ENCODE data around the gene DMAC1. TPM values are rescaled to one million over a fixed set of nuclear protein-coding genes. Genes with fewer than 3 reads are reported as not detected.

DMAC1 gene
- total RNA-seq, 1 experiment from 2014 or later: 67.3 TPM

DNA sequence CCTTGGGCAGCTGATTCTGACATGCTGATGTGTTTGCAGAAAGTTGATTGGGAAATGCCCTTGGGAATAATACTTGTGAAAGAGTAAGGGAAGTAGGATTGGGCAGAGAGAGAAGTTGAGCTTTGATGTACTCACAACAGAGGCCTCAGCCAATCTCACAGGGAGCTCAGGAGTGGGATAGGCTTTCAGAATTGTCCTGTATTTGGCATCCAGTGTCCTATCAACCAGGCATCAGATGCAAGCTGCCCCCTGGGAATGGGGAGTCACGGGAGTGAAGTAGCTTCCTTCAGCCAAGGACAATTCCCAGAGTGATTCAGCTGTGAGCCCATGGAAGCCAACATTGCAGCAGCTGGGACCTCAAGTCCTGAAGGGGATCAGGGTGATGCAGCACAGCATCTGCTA, 39.6 kb downstream of the DMAC1 start:
- no peak overlapping the region for H3K4me3 Mint-ChIP-seq (ENCODE audit: unreplicated experiment)
- intact Hi-C loops (cut with micrococcal nuclease; ENCODE audit: unreplicated experiment): no loop called here
- BruUV-seq (replicated peaks): no TSS peak

GRCh38 chr9:7756088-7756487, 43.5 kb downstream of the DMAC1 start:
- no peaks in the 10 kb centered on the region for H3K9me3 ChIP-seq
- TF ChIP-seq, protein P1, sequence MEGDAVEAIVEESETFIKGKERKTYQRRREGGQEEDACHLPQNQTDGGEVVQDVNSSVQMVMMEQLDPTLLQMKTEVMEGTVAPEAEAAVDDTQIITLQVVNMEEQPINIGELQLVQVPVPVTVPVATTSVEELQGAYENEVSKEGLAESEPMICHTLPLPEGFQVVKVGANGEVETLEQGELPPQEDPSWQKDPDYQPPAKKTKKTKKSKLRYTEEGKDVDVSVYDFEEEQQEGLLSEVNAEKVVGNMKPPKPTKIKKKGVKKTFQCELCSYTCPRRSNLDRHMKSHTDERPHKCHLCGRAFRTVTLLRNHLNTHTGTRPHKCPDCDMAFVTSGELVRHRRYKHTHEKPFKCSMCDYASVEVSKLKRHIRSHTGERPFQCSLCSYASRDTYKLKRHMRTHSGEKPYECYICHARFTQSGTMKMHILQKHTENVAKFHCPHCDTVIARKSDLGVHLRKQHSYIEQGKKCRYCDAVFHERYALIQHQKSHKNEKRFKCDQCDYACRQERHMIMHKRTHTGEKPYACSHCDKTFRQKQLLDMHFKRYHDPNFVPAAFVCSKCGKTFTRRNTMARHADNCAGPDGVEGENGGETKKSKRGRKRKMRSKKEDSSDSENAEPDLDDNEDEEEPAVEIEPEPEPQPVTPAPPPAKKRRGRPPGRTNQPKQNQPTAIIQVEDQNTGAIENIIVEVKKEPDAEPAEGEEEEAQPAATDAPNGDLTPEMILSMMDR (IDR thresholded peaks at IDR 0.05; ENCODE audit: insufficient read depth in 1 of 2, low read depth in 1 of 2, low read length in 1 of 2, severe bottlenecking in 1 of 2, unreplicated experiment in 1 of 2): no peak
- BruUV-seq (replicated peaks): no TSS peak
- Mint-ChIP-seq H3K4me1 (ENCODE audit: low read depth, unreplicated experiment) (no peaks in the 10 kb centered on the region), H3K36me3 (ENCODE audit: insufficient read depth, unreplicated experiment) (no peaks in the 10 kb centered on the region), H3K9me3 (ENCODE audit: unreplicated experiment) (no peaks in the 10 kb centered on the region), H3K27ac (ENCODE audit: unreplicated experiment) (no peak overlapping the region), H3K4me3 (ENCODE audit: unreplicated experiment) (no peak overlapping the region), H3K27me3 (ENCODE audit: insufficient read depth, unreplicated experiment) (no peaks in the 10 kb centered on the region)
- intact Hi-C loops (cut with micrococcal nuclease; ENCODE audit: unreplicated experiment): no loop called here
- no peaks in the 10 kb centered on the region for H3K27me3 ChIP-seq (replicated peaks; ENCODE audit: control insufficient read depth, insufficient read depth, low read length)
- no peaks in the 10 kb centered on the region for H3K36me3 ChIP-seq (ENCODE audit: control insufficient read depth, insufficient read depth, low read length)
- no peak overlapping the region for H3K4me3 ChIP-seq (ENCODE audit: low read depth, low read length)
- DNase-seq: no peak
- ChIA-PET POLR2A (no interaction called here), CTCF (no interaction called here)
- H3K4me1 ChIP-seq: no peaks in the 10 kb centered on the region

More for the DNA sequence above, 39.6 kb downstream of the DMAC1 start:
- no peaks in the 10 kb centered on the region for H3K4me1 ChIP-seq
- no peaks in the 10 kb centered on the region for H3K9me3 Mint-ChIP-seq (ENCODE audit: unreplicated experiment)
- no peak overlapping the region for H3K4me3 ChIP-seq (ENCODE audit: low read depth, low read length)
- no peak overlapping the region for H3K27ac Mint-ChIP-seq (ENCODE audit: unreplicated experiment)
- no peaks in the 10 kb centered on the region for H3K27me3 Mint-ChIP-seq (ENCODE audit: insufficient read depth, unreplicated experiment)
- no peak for DNase-seq
- no peaks in the 10 kb centered on the region for H3K36me3 ChIP-seq (ENCODE audit: control insufficient read depth, insufficient read depth, low read length)
- TF ChIP-seq, protein P1 (IDR thresholded peaks at IDR 0.05; ENCODE audit: insufficient read depth in 1 of 2, low read depth in 1 of 2, low read length in 1 of 2, severe bottlenecking in 1 of 2, unreplicated experiment in 1 of 2): no peak
- H3K4me1 Mint-ChIP-seq (ENCODE audit: low read depth, unreplicated experiment): no peaks in the 10 kb centered on the region
- no peaks in the 10 kb centered on the region for H3K9me3 ChIP-seq
- CTCF ChIA-PET: no interaction called here
- POLR2A ChIA-PET: no interaction called here
- no peaks in the 10 kb centered on the region for H3K36me3 Mint-ChIP-seq (ENCODE audit: insufficient read depth, unreplicated experiment)
- no peaks in the 10 kb centered on the region for H3K27me3 ChIP-seq (replicated peaks; ENCODE audit: control insufficient read depth, insufficient read depth, low read length)

DNA sequence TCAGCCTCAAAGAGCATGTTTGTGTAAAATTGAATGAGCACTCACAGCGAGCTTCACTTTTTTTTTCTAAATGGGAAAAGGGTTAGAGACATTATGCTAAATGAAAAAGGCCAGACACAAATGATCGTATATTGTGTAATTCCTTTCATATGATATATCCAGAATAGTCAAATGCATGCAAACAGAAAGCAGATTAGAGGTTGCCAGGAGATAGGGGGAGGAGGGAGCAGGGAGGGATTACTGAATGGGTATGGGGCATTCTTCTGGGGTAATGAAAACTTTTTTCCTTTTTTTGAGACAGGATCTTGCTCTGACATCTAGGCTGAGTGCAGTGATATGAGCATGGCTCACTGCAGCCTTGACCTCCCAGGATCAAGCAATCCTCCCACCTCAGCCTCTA, 47.1 kb downstream of the DMAC1 start:
- intact Hi-C loops (cut with micrococcal nuclease; ENCODE audit: unreplicated experiment): no loop called here
- H3K9me3 ChIP-seq: no peaks in the 10 kb centered on the region
- TF ChIP-seq, protein P1 (IDR thresholded peaks at IDR 0.05; ENCODE audit: insufficient read depth in 1 of 2, low read depth in 1 of 2, low read length in 1 of 2, severe bottlenecking in 1 of 2, unreplicated experiment in 1 of 2): no peak
- no peaks in the 10 kb centered on the region for H3K4me1 ChIP-seq
- peaks cover 4% of the 10 kb centered on the region for H3K27me3 Mint-ChIP-seq (ENCODE audit: insufficient read depth, unreplicated experiment)
- no peaks in the 10 kb centered on the region for H3K27me3 ChIP-seq (replicated peaks; ENCODE audit: control insufficient read depth, insufficient read depth, low read length)
- ChIA-PET POLR2A (no interaction called here), CTCF (no interaction called here)
- H3K4me1 Mint-ChIP-seq (ENCODE audit: low read depth, unreplicated experiment): no peaks in the 10 kb centered on the region
- no peaks in the 10 kb centered on the region for H3K36me3 Mint-ChIP-seq (ENCODE audit: insufficient read depth, unreplicated experiment)
- H3K9me3 Mint-ChIP-seq (ENCODE audit: unreplicated experiment): no peaks in the 10 kb centered on the region
- no TSS peak for BruUV-seq (replicated peaks)
- no peak for DNase-seq
- H3K4me3 Mint-ChIP-seq (ENCODE audit: unreplicated experiment): no peak overlapping the region
- no peaks in the 10 kb centered on the region for H3K36me3 ChIP-seq (ENCODE audit: control insufficient read depth, insufficient read depth, low read length)
- H3K27ac Mint-ChIP-seq (ENCODE audit: unreplicated experiment): no peak overlapping the region
- H3K4me3 ChIP-seq (ENCODE audit: low read depth, low read length): no peak overlapping the region

Measured in Caco-2 (cell line).